Stomach smooth muscle (tissue), 2 donors: ENCODE data around the gene DMRT1.
"Not testable (repeated sequence)": the region's sequence is repeated elsewhere in the genome, so short reads cannot be mapped to it uniquely, and the experiment has no call there.

ENCODE experiments used
- H3K27ac ChIP-seq: one replicate; pipeline ENCODE4 v1.7.0; 2013; ENCODE audit warnings: mild to moderate bottlenecking, low read length, inconsistent platforms
- H3K27me3 ChIP-seq, 2 donors: one replicate each; pipeline ENCODE4 v1.7.0; 2013; ENCODE audit warnings: low read length in 2 of 2; ENCODE audit not compliant: insufficient read depth in 2 of 2, control insufficient read depth in 1 of 2
- H3K36me3 ChIP-seq, 2 donors: one replicate each; pipeline ENCODE4 v1.7.0; 2013; ENCODE audit warnings: low read length in 2 of 2; ENCODE audit not compliant: control insufficient read depth in 2 of 2, insufficient read depth in 2 of 2
- H3K4me1 ChIP-seq: one replicate; pipeline ENCODE4 v1.7.0; 2013; ENCODE audit warnings: low read length; ENCODE audit not compliant: control insufficient read depth, insufficient read depth
- H3K4me3 ChIP-seq, 2 donors: one replicate each; pipeline ENCODE4 v1.7.0; 2013; ENCODE audit warnings: low read length in 2 of 2
- H3K9ac ChIP-seq, 2 donors: one replicate each; pipeline ENCODE4 v1.7.0; 2013; ENCODE audit warnings: low read length in 2 of 2, mild to moderate bottlenecking in 1 of 2
- H3K9me3 ChIP-seq, 2 donors: one replicate each; pipeline ENCODE4 v1.7.0; 2013; ENCODE audit warnings: low read length in 2 of 2; ENCODE audit not compliant: control insufficient read depth in 2 of 2
- donor health status: healthy.
- donor health status: Pancreatic carcinoma.

Gene DMRT1

GRCh38 chr9:977838-978830, 136.6 kb downstream of the DMRT1 start:
- Histone ChIP-seq H3K27me3 (peaks cover 77 to 93% of the 10 kb centered on the region in 2 donors), H3K36me3 (no peaks in the 10 kb centered on the region), H3K9ac (no peak overlapping the region), H3K4me3 (no peak overlapping the region), H3K4me1 (peaks cover 10% of the 10 kb centered on the region), H3K9me3 (no peaks in the 10 kb centered on the region), H3K27ac (no peak overlapping the region)

- Histone ChIP-seq H3K4me3 (no peak overlapping the region), H3K9ac (no peak overlapping the region), H3K36me3 (no peaks in the 10 kb centered on the region), H3K9me3 (no peaks in the 10 kb centered on the region), H3K4me1 (peaks cover 7% of the 10 kb centered on the region), H3K27me3 (peaks cover 61 to 79% of the 10 kb centered on the region in 2 donors), H3K27ac (no peak overlapping the region)
These were observed 138.5 kb downstream of the DMRT1 start for GRCh38 chr9:979983-980382.

GRCh38 chr9:980640-981039, 139.1 kb downstream of the DMRT1 start:
- H3K27me3 ChIP-seq: peaks cover 55 to 74% of the 10 kb centered on the region in 2 donors
- H3K27ac ChIP-seq: no peak overlapping the region
- no peak overlapping the region for H3K4me3 ChIP-seq
- H3K36me3 ChIP-seq: no peaks in the 10 kb centered on the region
- peaks cover 7% of the 10 kb centered on the region for H3K4me1 ChIP-seq
- no peak overlapping the region for H3K9ac ChIP-seq
- peaks cover 0 to under 1% of the 10 kb centered on the region in 2 donors for H3K9me3 ChIP-seq

GRCh38 chr9:981491-981898, 140.0 kb downstream of the DMRT1 start:
- H3K4me1 ChIP-seq: peaks cover 6% of the 10 kb centered on the region
- no peak overlapping the region for H3K4me3 ChIP-seq
- H3K36me3 ChIP-seq: no peaks in the 10 kb centered on the region
- peaks cover 48 to 72% of the 10 kb centered on the region in 2 donors for H3K27me3 ChIP-seq
- peaks cover 0 to 2% of the 10 kb centered on the region in 2 donors for H3K9me3 ChIP-seq
- H3K9ac ChIP-seq: no peak overlapping the region
- no peak overlapping the region for H3K27ac ChIP-seq

- Histone ChIP-seq H3K9ac (no peak overlapping the region), H3K27ac (no peak overlapping the region), H3K4me1 (no peaks in the 10 kb centered on the region), H3K27me3 (peaks cover 46 to 62% of the 10 kb centered on the region in 2 donors), H3K4me3 (no peak overlapping the region), H3K36me3 (no peaks in the 10 kb centered on the region), H3K9me3 (peaks cover 0 to 2% of the 10 kb centered on the region in 2 donors)
These were observed 141.1 kb downstream of the DMRT1 start for GRCh38 chr9:982394-983230.

GRCh38 chr9:994005-994404, 152.5 kb downstream of the DMRT1 start:
- H3K27ac ChIP-seq: no peak overlapping the region
- H3K36me3 ChIP-seq: no peaks in the 10 kb centered on the region
- no peaks in the 10 kb centered on the region for H3K9me3 ChIP-seq
- H3K4me3 ChIP-seq: no peak overlapping the region
- no peaks in the 10 kb centered on the region for H3K4me1 ChIP-seq
- H3K9ac ChIP-seq: no peak overlapping the region
- H3K27me3 ChIP-seq: peaks cover 11 to 26% of the 10 kb centered on the region in 2 donors

- Histone ChIP-seq H3K9me3 (no peaks in the 10 kb centered on the region), H3K27me3 (peaks cover 9 to 16% of the 10 kb centered on the region in 2 donors), H3K27ac (no peak overlapping the region), H3K4me1 (no peaks in the 10 kb centered on the region), H3K9ac (no peak overlapping the region), H3K4me3 (no peak overlapping the region), H3K36me3 (no peaks in the 10 kb centered on the region)
These were observed 153.7 kb downstream of the DMRT1 start for GRCh38 chr9:995192-995591.

GRCh38 chr9:995781-996180, 154.3 kb downstream of the DMRT1 start:
- H3K27ac ChIP-seq: no peak overlapping the region
- H3K4me1 ChIP-seq: no peaks in the 10 kb centered on the region
- no peaks in the 10 kb centered on the region for H3K36me3 ChIP-seq
- H3K9ac ChIP-seq: no peak overlapping the region
- H3K9me3 ChIP-seq: no peaks in the 10 kb centered on the region
- no peak overlapping the region for H3K4me3 ChIP-seq
- H3K27me3 ChIP-seq: peaks cover 4 to 10% of the 10 kb centered on the region in 2 donors

- not testable (repeated sequence) for H3K36me3 ChIP-seq, H3K4me1 ChIP-seq, H3K27me3 ChIP-seq, H3K4me3 ChIP-seq, H3K27ac ChIP-seq, H3K9ac ChIP-seq, H3K9me3 ChIP-seq
These were observed 157.0 kb downstream of the DMRT1 start for GRCh38 chr9:998299-999110.

- peaks cover 8 to 9% of the 10 kb centered on the region in 2 donors for H3K27me3 ChIP-seq
- no peaks in the 10 kb centered on the region for H3K9me3 ChIP-seq
- H3K9ac ChIP-seq: no peak overlapping the region
- no peaks in the 10 kb centered on the region for H3K36me3 ChIP-seq
- H3K4me1 ChIP-seq: no peaks in the 10 kb centered on the region
- H3K4me3 ChIP-seq: no peak overlapping the region
- no peak overlapping the region for H3K27ac ChIP-seq
These were observed 160.3 kb downstream of the DMRT1 start for GRCh38 chr9:1001838-1002237.
